ENCODE data around the gene BCAS2. TPM values are rescaled to one million over a fixed set of nuclear protein-coding genes. Genes with fewer than 3 reads are reported as not detected.

The BCAS2 gene
- total RNA-seq, 1 donor from 2014 or later = 58.4 TPM

DNA sequence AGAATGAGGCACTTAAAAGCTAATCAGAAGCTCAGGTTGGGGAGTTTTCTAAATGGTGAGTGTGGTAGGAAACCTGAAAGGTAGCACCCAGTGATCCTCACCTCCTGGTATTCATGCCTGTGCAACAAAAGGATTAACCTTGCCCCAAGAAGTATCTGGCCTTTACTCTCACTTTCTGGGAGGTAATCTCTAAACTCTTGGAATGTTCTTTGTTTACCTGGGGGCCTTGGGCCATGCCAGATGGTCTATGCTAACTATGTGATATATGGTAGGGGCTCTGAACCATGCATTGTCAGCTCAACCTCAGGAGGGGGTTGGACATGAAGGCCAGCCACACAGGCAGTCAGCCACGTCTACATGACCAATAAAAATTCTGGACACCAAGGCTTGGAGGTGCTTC, 46.0 kb downstream of the BCAS2 start:
- Histone ChIP-seq H3K36me3 (ENCODE audit: control insufficient read depth, insufficient read depth, low read length) (no peaks in the 10 kb centered on the region), H3K4me3 (ENCODE audit: low read depth, low read length) (no peak overlapping the region), H3K27me3 (ENCODE audit: control insufficient read depth, insufficient read depth, low read length) (no peaks in the 10 kb centered on the region)
- DNase-seq (ENCODE audit: low read depth) = no peak
- TF ChIP-seq, protein P1, sequence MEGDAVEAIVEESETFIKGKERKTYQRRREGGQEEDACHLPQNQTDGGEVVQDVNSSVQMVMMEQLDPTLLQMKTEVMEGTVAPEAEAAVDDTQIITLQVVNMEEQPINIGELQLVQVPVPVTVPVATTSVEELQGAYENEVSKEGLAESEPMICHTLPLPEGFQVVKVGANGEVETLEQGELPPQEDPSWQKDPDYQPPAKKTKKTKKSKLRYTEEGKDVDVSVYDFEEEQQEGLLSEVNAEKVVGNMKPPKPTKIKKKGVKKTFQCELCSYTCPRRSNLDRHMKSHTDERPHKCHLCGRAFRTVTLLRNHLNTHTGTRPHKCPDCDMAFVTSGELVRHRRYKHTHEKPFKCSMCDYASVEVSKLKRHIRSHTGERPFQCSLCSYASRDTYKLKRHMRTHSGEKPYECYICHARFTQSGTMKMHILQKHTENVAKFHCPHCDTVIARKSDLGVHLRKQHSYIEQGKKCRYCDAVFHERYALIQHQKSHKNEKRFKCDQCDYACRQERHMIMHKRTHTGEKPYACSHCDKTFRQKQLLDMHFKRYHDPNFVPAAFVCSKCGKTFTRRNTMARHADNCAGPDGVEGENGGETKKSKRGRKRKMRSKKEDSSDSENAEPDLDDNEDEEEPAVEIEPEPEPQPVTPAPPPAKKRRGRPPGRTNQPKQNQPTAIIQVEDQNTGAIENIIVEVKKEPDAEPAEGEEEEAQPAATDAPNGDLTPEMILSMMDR (IDR thresholded peaks at IDR 0.05; ENCODE audit: insufficient read depth, low read length, poor library complexity, severe bottlenecking) = no peak

DNA sequence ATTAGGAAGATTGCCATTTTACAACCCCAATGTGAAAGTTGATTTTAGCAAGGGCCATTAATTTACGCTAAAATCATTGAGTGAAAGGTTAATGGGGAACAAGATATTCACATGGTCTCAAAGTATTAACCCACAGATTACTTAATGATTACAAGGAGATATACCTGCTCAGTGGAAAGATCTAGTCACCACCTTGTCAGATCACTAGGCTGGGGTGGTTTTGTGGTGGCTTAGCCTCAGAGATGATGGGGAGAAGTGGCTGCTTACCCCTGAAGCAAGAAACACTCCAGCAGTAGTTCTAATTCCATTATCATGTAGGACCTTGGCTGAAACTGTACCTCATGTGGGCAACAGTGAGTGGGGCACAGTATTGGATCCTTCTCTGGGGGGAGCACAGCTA, 50.3 kb downstream of the BCAS2 start:
- H3K36me3 ChIP-seq (ENCODE audit: control insufficient read depth, insufficient read depth, low read length) = no peaks in the 10 kb centered on the region
- H3K27me3 ChIP-seq (ENCODE audit: control insufficient read depth, insufficient read depth, low read length) = no peaks in the 10 kb centered on the region
- no peak for DNase-seq (ENCODE audit: low read depth)
- H3K4me3 ChIP-seq (ENCODE audit: low read depth, low read length) = no peak overlapping the region
- TF ChIP-seq, protein P1 (IDR thresholded peaks at IDR 0.05; ENCODE audit: insufficient read depth, low read length, poor library complexity, severe bottlenecking) = no peak

DNA sequence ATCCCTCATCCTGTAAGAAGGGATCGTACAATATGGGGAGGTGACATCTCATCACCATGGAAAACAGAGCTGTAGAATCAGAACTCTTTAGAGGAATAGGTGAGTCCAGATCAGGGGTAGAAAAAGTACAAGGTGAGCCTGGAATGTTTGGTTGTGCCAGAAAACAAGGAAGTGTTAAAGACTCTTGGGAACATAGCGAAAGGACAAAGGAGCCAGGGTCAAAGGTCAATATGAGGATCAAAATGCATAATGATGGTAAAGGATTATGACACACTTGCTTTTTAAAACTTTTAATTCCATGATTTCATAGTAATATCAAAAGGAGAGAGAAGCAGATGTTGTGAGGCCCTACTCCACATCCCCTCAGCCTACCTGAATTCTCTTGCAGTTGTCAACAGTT, 51.2 kb downstream of the BCAS2 start:
- TF ChIP-seq, protein P1 (IDR thresholded peaks at IDR 0.05; ENCODE audit: insufficient read depth, low read length, poor library complexity, severe bottlenecking) = no peak

DNA sequence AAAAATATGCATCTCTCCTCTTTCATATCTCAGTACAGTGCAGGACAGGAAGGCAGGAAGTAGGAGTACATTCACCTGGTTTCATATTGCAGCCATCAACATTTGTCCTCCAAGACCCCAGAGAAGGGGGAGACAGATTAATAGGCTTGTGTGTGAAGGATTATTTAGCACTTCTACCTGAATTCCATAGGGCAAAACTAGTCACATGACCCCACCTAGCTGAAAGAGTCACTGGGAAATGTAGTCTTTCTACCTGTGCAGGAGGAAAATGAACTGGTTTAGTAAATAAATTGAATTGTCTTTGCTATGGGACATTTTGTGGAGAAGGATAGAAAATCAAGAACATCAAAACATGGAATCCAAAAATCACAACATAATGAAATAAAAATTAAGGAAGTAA, 56.5 kb downstream of the BCAS2 start:
- no peaks in the 10 kb centered on the region for H3K36me3 ChIP-seq (ENCODE audit: control insufficient read depth, insufficient read depth, low read length)
- H3K27me3 ChIP-seq (ENCODE audit: control insufficient read depth, insufficient read depth, low read length) = no peaks in the 10 kb centered on the region
- TF ChIP-seq, protein P1 (IDR thresholded peaks at IDR 0.05; ENCODE audit: insufficient read depth, low read length, poor library complexity, severe bottlenecking) = no peak
- DNase-seq (ENCODE audit: low read depth) = no peak
- no peak overlapping the region for H3K4me3 ChIP-seq (ENCODE audit: low read depth, low read length)

More for the DNA sequence above, 51.2 kb downstream of the BCAS2 start:
- H3K27me3 ChIP-seq (ENCODE audit: control insufficient read depth, insufficient read depth, low read length) = no peaks in the 10 kb centered on the region
- no peak overlapping the region for H3K4me3 ChIP-seq (ENCODE audit: low read depth, low read length)
- no peak for DNase-seq (ENCODE audit: low read depth)
- H3K36me3 ChIP-seq (ENCODE audit: control insufficient read depth, insufficient read depth, low read length) = no peaks in the 10 kb centered on the region

DNA sequence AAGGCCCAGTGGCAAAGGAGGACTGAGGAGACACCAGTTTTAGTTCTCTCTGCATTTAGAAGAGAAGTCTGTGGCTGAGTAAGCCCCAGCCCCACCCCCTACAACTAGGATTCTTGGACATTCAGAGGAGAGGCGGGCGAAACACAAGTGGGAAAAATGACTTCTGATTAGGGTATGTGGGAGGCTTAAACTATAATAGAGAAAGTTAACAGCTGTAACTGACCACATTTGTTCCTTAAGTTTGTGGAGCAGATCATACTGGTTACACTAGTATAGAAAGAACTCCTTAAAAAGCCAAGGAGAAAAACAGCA, 59.2 kb downstream of the BCAS2 start:
- TF ChIP-seq, protein P1 (IDR thresholded peaks at IDR 0.05; ENCODE audit: insufficient read depth, low read length, poor library complexity, severe bottlenecking) = no peak
- no peak overlapping the region for H3K4me3 ChIP-seq (ENCODE audit: low read depth, low read length)
- no peaks in the 10 kb centered on the region for H3K27me3 ChIP-seq (ENCODE audit: control insufficient read depth, insufficient read depth, low read length)
- DNase-seq (ENCODE audit: low read depth) = no peak
- no peaks in the 10 kb centered on the region for H3K36me3 ChIP-seq (ENCODE audit: control insufficient read depth, insufficient read depth, low read length)

DNA sequence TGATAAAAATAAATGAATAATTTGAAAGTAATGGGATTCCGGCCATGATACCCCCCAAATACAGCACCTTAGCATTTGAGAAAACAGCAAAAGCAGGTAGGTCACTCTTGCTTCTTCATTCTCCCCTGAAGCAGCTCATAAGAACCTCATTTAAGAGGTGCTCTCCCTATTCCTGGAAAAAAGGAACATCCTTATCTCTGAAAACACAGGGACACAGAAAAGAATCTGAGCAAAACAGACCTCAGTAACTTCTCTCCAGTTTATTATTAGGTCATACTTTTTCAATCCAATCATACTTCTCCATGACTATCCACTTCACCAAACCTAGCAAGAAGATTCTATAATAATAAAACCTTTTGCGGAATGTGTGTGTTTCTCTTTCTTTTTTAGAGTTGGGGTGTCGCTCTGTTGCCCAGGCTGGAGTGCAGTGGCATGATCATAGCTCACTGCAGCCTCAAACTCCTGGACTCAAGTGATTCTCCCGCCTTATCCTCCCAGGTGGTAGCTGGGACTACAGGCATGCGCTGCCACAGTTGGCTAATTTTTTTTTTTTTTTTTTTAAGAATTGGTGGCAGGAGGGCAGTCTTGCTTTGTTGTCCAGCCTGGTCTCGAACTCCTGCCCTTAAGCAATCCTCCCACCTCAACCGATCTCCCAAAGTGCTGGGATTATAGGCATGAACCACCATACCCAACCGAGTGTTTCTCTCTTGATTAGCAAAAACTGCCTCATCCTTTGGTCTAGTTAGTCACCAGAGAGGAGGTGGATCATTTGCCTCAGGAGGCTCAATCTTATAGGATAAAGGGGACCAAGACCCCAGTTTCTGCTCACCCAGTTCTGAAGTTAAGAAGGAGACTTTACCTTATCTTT, 59.8 kb downstream of the BCAS2 start:
- no peaks in the 10 kb centered on the region for H3K27me3 ChIP-seq (ENCODE audit: control insufficient read depth, insufficient read depth, low read length)
- TF ChIP-seq, protein P1 (IDR thresholded peaks at IDR 0.05; ENCODE audit: insufficient read depth, low read length, poor library complexity, severe bottlenecking) = no peak
- no peak for DNase-seq (ENCODE audit: low read depth)
- no peak overlapping the region for H3K4me3 ChIP-seq (ENCODE audit: low read depth, low read length)
- H3K36me3 ChIP-seq (ENCODE audit: control insufficient read depth, insufficient read depth, low read length) = no peaks in the 10 kb centered on the region
